CMK (cell line): ENCODE data around the gene MED15.

Experiments used
- DNase-seq: peaks from one replicate; pipeline ENCODE4 v3.0.0-alpha.2; 2010; ENCODE audit warnings: low read depth

MED15 gene

GRCh38 chr22:20571531-20572007 lies 64.2 kb downstream of the MED15 start:
- peak; percentile 26 for DNase-seq

- DNase-seq: no peak
Measured at GRCh38 chr22:20572132-20572802, 64.9 kb downstream of the MED15 start.

GRCh38 chr22:20573176-20573832 lies 65.9 kb downstream of the MED15 start:
- DNase-seq: no peak

GRCh38 chr22:20573833-20574615 lies 66.6 kb downstream of the MED15 start:
- no peak for DNase-seq

- DNase-seq: no peak
Measured at GRCh38 chr22:20574920-20575353, 67.5 kb downstream of the MED15 start.

GRCh38 chr22:20575724-20576444 lies 68.5 kb downstream of the MED15 start:
- no peak for DNase-seq

- DNase-seq: peak; percentile 53
Measured at GRCh38 chr22:20576445-20576816, 69.0 kb downstream of the MED15 start.

- no peak for DNase-seq
Measured at GRCh38 chr22:20577045-20577444, 69.6 kb downstream of the MED15 start.

GRCh38 chr22:20577549-20577975 lies 70.2 kb downstream of the MED15 start:
- DNase-seq: no peak

GRCh38 chr22:20578192-20578591 lies 70.8 kb downstream of the MED15 start:
- DNase-seq: no peak

- no peak for DNase-seq
Measured at GRCh38 chr22:20578707-20579106, 71.3 kb downstream of the MED15 start.

- DNase-seq: no peak
Measured at GRCh38 chr22:20579273-20580120, 72.1 kb downstream of the MED15 start.

- no peak for DNase-seq
Measured at GRCh38 chr22:20580179-20580578, 72.8 kb downstream of the MED15 start.

GRCh38 chr22:20580611-20581502 lies 73.4 kb downstream of the MED15 start:
- no peak for DNase-seq

GRCh38 chr22:20581503-20582170 lies 74.2 kb downstream of the MED15 start:
- DNase-seq: no peak

- no peak for DNase-seq
Measured at GRCh38 chr22:20582171-20582511, 74.7 kb downstream of the MED15 start.

GRCh38 chr22:20582520-20583361 lies 75.3 kb downstream of the MED15 start:
- DNase-seq: no peak

GRCh38 chr22:20583471-20583922 lies 76.1 kb downstream of the MED15 start:
- DNase-seq: no peak
